Measurements from ENCODE around the gene MPRIP.

Gene MPRIP

GRCh38 chr17:17172001-17172939 is 130.0 kb downstream of the MPRIP start:
- Mint-ChIP-seq H3K9me3 (ENCODE audit: low read depth) (no peaks in the 10 kb centered on the region), H3K27ac (peak overlapping the region; percentile 50), H3K27me3 (no peaks in the 10 kb centered on the region), H3K4me3 (no peak overlapping the region), H3K4me1 (ENCODE audit: low read depth) (peaks cover 27% of the 10 kb centered on the region), H3K36me3 (peaks cover 2% of the 10 kb centered on the region)

GRCh38 chr17:17172990-17173389 is 130.7 kb downstream of the MPRIP start:
- Mint-ChIP-seq H3K9me3 (ENCODE audit: low read depth) (no peaks in the 10 kb centered on the region), H3K27ac (no peak overlapping the region), H3K4me3 (no peak overlapping the region), H3K36me3 (peaks cover 2% of the 10 kb centered on the region), H3K27me3 (no peaks in the 10 kb centered on the region), H3K4me1 (ENCODE audit: low read depth) (peaks cover 33% of the 10 kb centered on the region)

- H3K4me3 Mint-ChIP-seq: no peak overlapping the region
- peaks cover 7% of the 10 kb centered on the region for H3K36me3 Mint-ChIP-seq
- H3K27me3 Mint-ChIP-seq: no peaks in the 10 kb centered on the region
- H3K9me3 Mint-ChIP-seq (ENCODE audit: low read depth): no peaks in the 10 kb centered on the region
- peak overlapping the region; percentile 28 for H3K27ac Mint-ChIP-seq
- peaks cover 40% of the 10 kb centered on the region for H3K4me1 Mint-ChIP-seq (ENCODE audit: low read depth)
These were observed 131.7 kb downstream of the MPRIP start for GRCh38 chr17:17173921-17174320.

GRCh38 chr17:17175340-17175739 is 133.1 kb downstream of the MPRIP start:
- Mint-ChIP-seq H3K9me3 (ENCODE audit: low read depth) (no peaks in the 10 kb centered on the region), H3K36me3 (peaks cover 12% of the 10 kb centered on the region), H3K4me3 (no peak overlapping the region), H3K27ac (no peak overlapping the region), H3K4me1 (ENCODE audit: low read depth) (peaks cover 52% of the 10 kb centered on the region), H3K27me3 (no peaks in the 10 kb centered on the region)

GRCh38 chr17:17175917-17176316 is 133.7 kb downstream of the MPRIP start:
- Mint-ChIP-seq H3K36me3 (peaks cover 17% of the 10 kb centered on the region), H3K4me3 (no peak overlapping the region), H3K4me1 (ENCODE audit: low read depth) (peaks cover 58% of the 10 kb centered on the region), H3K27ac (peak overlapping the region; percentile 80), H3K27me3 (no peaks in the 10 kb centered on the region), H3K9me3 (ENCODE audit: low read depth) (no peaks in the 10 kb centered on the region)

GRCh38 chr17:17176341-17176740 is 134.1 kb downstream of the MPRIP start:
- Mint-ChIP-seq H3K27ac (peak overlapping the region; percentile 80), H3K27me3 (no peaks in the 10 kb centered on the region), H3K36me3 (peaks cover 18% of the 10 kb centered on the region), H3K4me1 (ENCODE audit: low read depth) (peaks cover 60% of the 10 kb centered on the region), H3K4me3 (no peak overlapping the region), H3K9me3 (ENCODE audit: low read depth) (no peaks in the 10 kb centered on the region)

GRCh38 chr17:17177176-17177575 is 134.9 kb downstream of the MPRIP start:
- H3K9me3 Mint-ChIP-seq (ENCODE audit: low read depth): no peaks in the 10 kb centered on the region
- peaks cover 64% of the 10 kb centered on the region for H3K4me1 Mint-ChIP-seq (ENCODE audit: low read depth)
- no peak overlapping the region for H3K4me3 Mint-ChIP-seq
- H3K27me3 Mint-ChIP-seq: no peaks in the 10 kb centered on the region
- peak overlapping the region; percentile 86 for H3K27ac Mint-ChIP-seq
- H3K36me3 Mint-ChIP-seq: peaks cover 18% of the 10 kb centered on the region

- peaks cover 81% of the 10 kb centered on the region for H3K4me1 Mint-ChIP-seq (ENCODE audit: low read depth)
- peak overlapping the region; percentile 81 for H3K4me3 Mint-ChIP-seq
- H3K27me3 Mint-ChIP-seq: no peaks in the 10 kb centered on the region
- H3K36me3 Mint-ChIP-seq: peaks cover 18% of the 10 kb centered on the region
- H3K9me3 Mint-ChIP-seq (ENCODE audit: low read depth): no peaks in the 10 kb centered on the region
- H3K27ac Mint-ChIP-seq: peak overlapping the region; percentile 97
These were observed 137.1 kb downstream of the MPRIP start for GRCh38 chr17:17179371-17179827.

GRCh38 chr17:17180141-17180603 is 137.9 kb downstream of the MPRIP start:
- no peaks in the 10 kb centered on the region for H3K9me3 Mint-ChIP-seq (ENCODE audit: low read depth)
- H3K27ac Mint-ChIP-seq: peak overlapping the region; percentile 97
- H3K4me1 Mint-ChIP-seq (ENCODE audit: low read depth): peaks cover 85% of the 10 kb centered on the region
- peaks cover 18% of the 10 kb centered on the region for H3K36me3 Mint-ChIP-seq
- H3K27me3 Mint-ChIP-seq: no peaks in the 10 kb centered on the region
- H3K4me3 Mint-ChIP-seq: peak overlapping the region; percentile 81

- H3K36me3 Mint-ChIP-seq: peaks cover 18% of the 10 kb centered on the region
- H3K27ac Mint-ChIP-seq: peak overlapping the region; percentile 97
- H3K4me1 Mint-ChIP-seq (ENCODE audit: low read depth): peaks cover 88% of the 10 kb centered on the region
- H3K27me3 Mint-ChIP-seq: no peaks in the 10 kb centered on the region
- peak overlapping the region; percentile 81 for H3K4me3 Mint-ChIP-seq
- no peaks in the 10 kb centered on the region for H3K9me3 Mint-ChIP-seq (ENCODE audit: low read depth)
These were observed 138.7 kb downstream of the MPRIP start for GRCh38 chr17:17180741-17181525.

GRCh38 chr17:17181666-17182597 is 139.7 kb downstream of the MPRIP start:
- Mint-ChIP-seq H3K27ac (peak overlapping the region; percentile 90), H3K4me1 (ENCODE audit: low read depth) (peaks cover 91% of the 10 kb centered on the region), H3K4me3 (peak overlapping the region; percentile 79), H3K27me3 (no peaks in the 10 kb centered on the region), H3K36me3 (peaks cover 16% of the 10 kb centered on the region), H3K9me3 (ENCODE audit: low read depth) (no peaks in the 10 kb centered on the region)

GRCh38 chr17:17182598-17183136 is 140.4 kb downstream of the MPRIP start:
- H3K9me3 Mint-ChIP-seq (ENCODE audit: low read depth): no peaks in the 10 kb centered on the region
- H3K4me3 Mint-ChIP-seq: peak overlapping the region; percentile 79
- no peaks in the 10 kb centered on the region for H3K27me3 Mint-ChIP-seq
- peaks cover 84% of the 10 kb centered on the region for H3K4me1 Mint-ChIP-seq (ENCODE audit: low read depth)
- H3K27ac Mint-ChIP-seq: no peak overlapping the region
- H3K36me3 Mint-ChIP-seq: peaks cover 16% of the 10 kb centered on the region

- no peaks in the 10 kb centered on the region for H3K9me3 Mint-ChIP-seq (ENCODE audit: low read depth)
- peak overlapping the region; percentile 46 for H3K27ac Mint-ChIP-seq
These were observed 141.5 kb downstream of the MPRIP start for GRCh38 chr17:17183744-17184143.

More at GRCh38 chr17:17183744-17184143, 141.5 kb downstream of the MPRIP start:
- H3K4me3 Mint-ChIP-seq: no peak overlapping the region
- no peaks in the 10 kb centered on the region for H3K27me3 Mint-ChIP-seq
- peaks cover 78% of the 10 kb centered on the region for H3K4me1 Mint-ChIP-seq (ENCODE audit: low read depth)
- peaks cover 18% of the 10 kb centered on the region for H3K36me3 Mint-ChIP-seq

All from activated naive CD8-positive, alpha-beta T cell (primary cell).